Glutamatergic neuron (in vitro differentiated cells): ENCODE results near the gene NECAB2. TPM values are rescaled to one million over a fixed set of nuclear protein-coding genes. Genes with fewer than 3 reads are reported as not detected.

Experiments
- DNase-seq: peaks from one replicate; pipeline ENCODE4 v3.0.0; 2022
- H3K27ac Mint-ChIP-seq: one replicate; pipeline ENCODE4 v1.8.0; 2020; ENCODE audit warnings: mild to moderate bottlenecking, mixed read lengths, inconsistent platforms; ENCODE audit not compliant: unreplicated experiment
- H3K27me3 Mint-ChIP-seq: one replicate; pipeline ENCODE4 v1.8.0; 2020; ENCODE audit warnings: mild to moderate bottlenecking, moderate library complexity, mixed read lengths, inconsistent platforms; ENCODE audit not compliant: unreplicated experiment
- H3K36me3 Mint-ChIP-seq: one replicate; pipeline ENCODE4 v1.8.0; 2020; ENCODE audit warnings: mild to moderate bottlenecking, mixed read lengths, inconsistent platforms; ENCODE audit not compliant: unreplicated experiment
- H3K4me1 Mint-ChIP-seq: one replicate; pipeline ENCODE4 v1.8.0; 2020; ENCODE audit warnings: mild to moderate bottlenecking, low read depth, mixed read lengths, inconsistent platforms; ENCODE audit not compliant: unreplicated experiment
- H3K4me3 Mint-ChIP-seq: one replicate; pipeline ENCODE4 v1.8.0; 2020; ENCODE audit warnings: mild to moderate bottlenecking, mixed read lengths, inconsistent platforms; ENCODE audit not compliant: unreplicated experiment
- H3K9me3 Mint-ChIP-seq: one replicate; pipeline ENCODE4 v1.8.0; 2020; ENCODE audit warnings: mild to moderate bottlenecking, moderate library complexity, mixed read lengths, inconsistent platforms; ENCODE audit not compliant: unreplicated experiment
- total RNA-seq: library from RNA; stranded (reverse); fragmentation: NEBNext Ultra II Directional; extraction: Animal tissue kit (Norgen Biotek cat#: 25700); gene quantifications from one replicate; pipeline ENCODE4 v1.2.1, GENCODE V29; 2021; ENCODE audit not compliant: unreplicated experiment
- TF ChIP-seq, protein P1 (sequence below): fragments of 200-600 bp; sonication (generic); IDR thresholded peaks from one replicate; pipeline ENCODE4 v1.5.0; 2021; ENCODE audit not compliant: partially characterized antibody, unreplicated experiment

The NECAB2 gene
- total RNA-seq, 1 donor from 2014 or later: 112 TPM

DNA sequence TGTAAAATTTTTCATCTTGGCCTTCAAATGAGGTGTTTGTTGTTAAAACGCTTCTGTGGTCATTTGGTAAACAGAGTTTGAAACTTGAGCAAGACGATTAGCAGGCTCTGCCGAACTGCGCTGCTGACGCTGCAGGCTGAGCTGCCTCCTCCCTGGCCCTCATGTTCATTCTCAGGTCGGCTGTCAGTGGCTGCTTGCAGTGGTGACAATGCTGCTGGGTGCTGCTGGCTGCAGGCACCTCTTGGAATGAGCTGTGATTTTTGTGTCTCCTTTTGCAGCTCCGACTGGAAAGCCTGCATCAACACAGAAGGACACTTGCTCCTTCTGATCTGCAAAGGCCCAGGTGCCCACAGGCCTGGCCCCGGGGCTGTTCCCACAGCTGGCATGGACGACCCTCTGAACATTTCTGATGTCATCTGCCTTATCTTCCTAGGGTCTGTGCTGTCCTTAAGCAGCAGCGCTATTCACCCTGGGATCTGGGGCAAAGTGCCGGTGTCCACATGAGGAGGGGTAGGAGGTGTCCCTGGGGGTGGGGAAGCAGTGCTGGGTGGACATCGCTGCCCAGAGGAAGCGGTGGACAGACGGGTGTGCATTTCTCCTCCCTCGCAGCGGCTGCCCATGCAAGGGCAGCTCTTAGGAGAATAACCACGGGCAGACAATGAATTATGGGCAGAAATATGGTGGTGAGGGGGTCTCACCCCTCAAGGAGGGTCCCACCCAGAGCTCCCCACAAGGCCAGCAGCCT, 38.1 kb upstream of the NECAB2 start:
- TF ChIP-seq, protein P1, sequence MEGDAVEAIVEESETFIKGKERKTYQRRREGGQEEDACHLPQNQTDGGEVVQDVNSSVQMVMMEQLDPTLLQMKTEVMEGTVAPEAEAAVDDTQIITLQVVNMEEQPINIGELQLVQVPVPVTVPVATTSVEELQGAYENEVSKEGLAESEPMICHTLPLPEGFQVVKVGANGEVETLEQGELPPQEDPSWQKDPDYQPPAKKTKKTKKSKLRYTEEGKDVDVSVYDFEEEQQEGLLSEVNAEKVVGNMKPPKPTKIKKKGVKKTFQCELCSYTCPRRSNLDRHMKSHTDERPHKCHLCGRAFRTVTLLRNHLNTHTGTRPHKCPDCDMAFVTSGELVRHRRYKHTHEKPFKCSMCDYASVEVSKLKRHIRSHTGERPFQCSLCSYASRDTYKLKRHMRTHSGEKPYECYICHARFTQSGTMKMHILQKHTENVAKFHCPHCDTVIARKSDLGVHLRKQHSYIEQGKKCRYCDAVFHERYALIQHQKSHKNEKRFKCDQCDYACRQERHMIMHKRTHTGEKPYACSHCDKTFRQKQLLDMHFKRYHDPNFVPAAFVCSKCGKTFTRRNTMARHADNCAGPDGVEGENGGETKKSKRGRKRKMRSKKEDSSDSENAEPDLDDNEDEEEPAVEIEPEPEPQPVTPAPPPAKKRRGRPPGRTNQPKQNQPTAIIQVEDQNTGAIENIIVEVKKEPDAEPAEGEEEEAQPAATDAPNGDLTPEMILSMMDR: no peak
- DNase-seq: no peak
- H3K4me1 Mint-ChIP-seq: peaks cover 22% of the 10 kb centered on the region
- peaks cover 6% of the 10 kb centered on the region for H3K9me3 Mint-ChIP-seq
- no peak overlapping the region for H3K4me3 Mint-ChIP-seq
- H3K27ac Mint-ChIP-seq: no peak overlapping the region
- no peaks in the 10 kb centered on the region for H3K36me3 Mint-ChIP-seq
- peaks cover 13% of the 10 kb centered on the region for H3K27me3 Mint-ChIP-seq

DNA sequence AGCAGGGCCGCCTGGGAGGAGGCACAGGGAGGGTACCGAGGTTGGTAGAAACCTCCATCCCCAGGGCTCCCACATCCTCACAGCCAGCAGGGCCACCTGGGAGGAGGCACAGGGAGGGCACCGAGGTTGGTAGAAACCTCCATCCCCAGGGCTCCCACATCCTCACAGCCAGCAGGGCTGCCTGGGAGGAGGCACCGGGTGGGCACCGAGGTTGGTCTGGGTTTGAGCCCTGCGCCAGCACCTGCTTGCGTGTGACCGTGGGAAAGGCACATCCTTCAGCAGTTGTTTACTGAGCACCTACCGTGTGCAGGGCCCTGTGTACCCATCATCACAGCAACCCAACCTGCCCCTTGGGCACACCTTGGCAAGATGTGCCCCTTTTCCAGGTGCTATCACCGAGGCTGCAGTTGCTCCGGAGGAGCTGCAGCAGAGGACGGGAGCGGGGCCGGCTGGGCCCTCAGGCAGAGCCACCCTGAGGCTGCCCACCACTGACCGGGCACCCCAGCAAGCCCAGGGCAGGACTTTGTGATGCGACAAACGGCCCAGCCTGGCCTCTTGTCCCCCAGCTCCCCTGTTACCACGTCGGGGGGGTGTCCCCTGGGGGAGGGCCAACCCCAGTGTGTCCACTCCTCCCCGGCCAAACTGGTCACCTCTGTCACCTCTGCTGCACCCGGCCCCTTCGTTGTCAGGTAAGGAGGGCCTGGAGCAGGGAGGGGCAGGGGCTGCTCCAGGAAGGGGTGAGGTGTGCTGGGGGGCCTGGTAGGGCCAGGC, 37.1 kb upstream of the NECAB2 start:
- no peak overlapping the region for H3K4me3 Mint-ChIP-seq
- DNase-seq: no peak
- H3K9me3 Mint-ChIP-seq: peaks cover 4% of the 10 kb centered on the region
- no peaks in the 10 kb centered on the region for H3K36me3 Mint-ChIP-seq
- TF ChIP-seq, protein P1: no peak
- H3K27me3 Mint-ChIP-seq: peaks cover 9% of the 10 kb centered on the region
- H3K4me1 Mint-ChIP-seq: peaks cover 19% of the 10 kb centered on the region
- H3K27ac Mint-ChIP-seq: no peak overlapping the region

DNA sequence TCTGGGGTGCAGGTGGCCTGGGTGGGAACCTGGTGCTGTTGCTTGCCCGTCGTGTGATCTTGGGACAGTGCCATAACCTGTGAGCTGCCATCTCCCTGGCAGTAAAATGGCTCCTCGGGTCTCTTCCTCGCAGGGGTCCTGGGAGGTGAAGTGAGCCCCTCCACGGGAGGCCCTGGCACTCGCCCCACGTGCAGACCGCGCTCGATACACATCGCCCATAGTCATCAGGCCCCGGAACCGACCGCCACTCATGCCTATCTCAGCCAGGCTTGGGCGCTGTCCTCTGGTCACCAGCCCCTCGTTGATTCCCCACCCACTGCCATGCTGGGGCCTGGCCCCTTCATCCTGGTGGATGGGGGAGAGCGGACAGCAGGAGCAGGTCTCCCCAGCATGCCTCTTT, 36.5 kb upstream of the NECAB2 start:
- H3K4me3 Mint-ChIP-seq: no peak overlapping the region
- TF ChIP-seq, protein P1: no peak
- H3K9me3 Mint-ChIP-seq: peaks cover 4% of the 10 kb centered on the region
- no peak overlapping the region for H3K27ac Mint-ChIP-seq
- H3K27me3 Mint-ChIP-seq: peaks cover 9% of the 10 kb centered on the region
- DNase-seq: no peak
- H3K36me3 Mint-ChIP-seq: no peaks in the 10 kb centered on the region
- H3K4me1 Mint-ChIP-seq: peaks cover 12% of the 10 kb centered on the region

DNA sequence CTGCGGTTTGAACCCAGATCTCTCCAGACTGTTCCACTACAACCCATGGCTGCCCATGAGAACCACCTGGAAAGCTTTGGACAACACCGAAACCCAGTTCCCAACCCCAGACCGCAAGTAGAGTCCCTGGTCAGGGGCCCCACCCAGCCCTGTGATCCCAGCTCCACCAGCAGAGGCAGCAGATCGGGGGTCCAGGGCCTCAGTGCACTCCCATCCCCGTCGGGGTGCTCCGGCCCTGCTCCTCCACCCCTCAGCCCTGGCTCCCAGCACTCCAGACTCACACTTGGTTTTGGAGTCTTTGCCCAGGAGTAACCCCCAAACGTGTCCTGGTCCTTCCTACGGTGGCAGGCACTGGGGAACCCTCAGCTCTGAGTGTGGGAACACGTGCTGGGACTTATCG, 35.7 kb upstream of the NECAB2 start:
- Mint-ChIP-seq H3K27ac (no peak overlapping the region), H3K4me1 (peaks cover 8% of the 10 kb centered on the region), H3K4me3 (no peak overlapping the region), H3K27me3 (peaks cover 9% of the 10 kb centered on the region), H3K36me3 (no peaks in the 10 kb centered on the region), H3K9me3 (peaks cover 7% of the 10 kb centered on the region)
- DNase-seq: no peak
- TF ChIP-seq, protein P1: no peak
